Measurements from ENCODE around the gene TEP1.

DNA sequence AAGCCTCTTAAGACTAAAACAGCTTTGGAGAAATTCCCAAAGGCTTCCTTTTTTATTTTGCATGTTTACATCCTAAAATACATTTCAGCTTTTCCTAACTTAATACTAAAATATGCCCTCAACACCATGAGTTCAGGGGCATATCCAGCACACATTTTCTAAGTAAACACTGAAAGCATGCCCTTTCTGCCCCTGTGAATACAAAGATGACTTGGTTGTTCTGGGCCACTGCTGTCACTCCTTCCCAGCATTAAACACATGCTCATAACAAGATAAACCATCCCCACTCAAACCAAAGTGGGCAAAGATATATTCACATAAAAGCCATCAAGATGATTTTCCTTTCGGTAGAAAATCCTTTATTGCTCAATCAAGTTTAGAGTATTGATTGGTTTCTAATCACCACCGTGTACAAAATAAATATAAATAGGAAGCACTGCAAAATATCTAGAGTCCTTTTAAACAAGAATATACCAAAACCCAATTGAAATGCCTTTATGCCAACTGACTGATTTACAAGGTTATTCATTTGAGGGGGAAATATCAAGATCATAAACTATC is 82.2 kb downstream of the TEP1 start:
- TF ChIP-seq POLR2AphosphoS5 (IDR thresholded peaks at IDR 0.05): no peak
- TF ChIP-seq, protein P1, sequence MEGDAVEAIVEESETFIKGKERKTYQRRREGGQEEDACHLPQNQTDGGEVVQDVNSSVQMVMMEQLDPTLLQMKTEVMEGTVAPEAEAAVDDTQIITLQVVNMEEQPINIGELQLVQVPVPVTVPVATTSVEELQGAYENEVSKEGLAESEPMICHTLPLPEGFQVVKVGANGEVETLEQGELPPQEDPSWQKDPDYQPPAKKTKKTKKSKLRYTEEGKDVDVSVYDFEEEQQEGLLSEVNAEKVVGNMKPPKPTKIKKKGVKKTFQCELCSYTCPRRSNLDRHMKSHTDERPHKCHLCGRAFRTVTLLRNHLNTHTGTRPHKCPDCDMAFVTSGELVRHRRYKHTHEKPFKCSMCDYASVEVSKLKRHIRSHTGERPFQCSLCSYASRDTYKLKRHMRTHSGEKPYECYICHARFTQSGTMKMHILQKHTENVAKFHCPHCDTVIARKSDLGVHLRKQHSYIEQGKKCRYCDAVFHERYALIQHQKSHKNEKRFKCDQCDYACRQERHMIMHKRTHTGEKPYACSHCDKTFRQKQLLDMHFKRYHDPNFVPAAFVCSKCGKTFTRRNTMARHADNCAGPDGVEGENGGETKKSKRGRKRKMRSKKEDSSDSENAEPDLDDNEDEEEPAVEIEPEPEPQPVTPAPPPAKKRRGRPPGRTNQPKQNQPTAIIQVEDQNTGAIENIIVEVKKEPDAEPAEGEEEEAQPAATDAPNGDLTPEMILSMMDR (IDR thresholded peaks at IDR 0.05): no peak

All from gastroesophageal sphincter (tissue), 3 donors.